Limb (tissue), 2 donors: ENCODE data around the gene SV2B.

Experiments
- DNase-seq, 2 donors: peaks; one replicate each; pipeline ENCODE4 v3.0.0-alpha.2; 2016; ENCODE audit errors: extremely low spot score in 2 of 2

Gene SV2B

GRCh38 chr15:91228383-91228782 is 128.3 kb downstream of the SV2B start:
- DNase-seq: no peak

DNA sequence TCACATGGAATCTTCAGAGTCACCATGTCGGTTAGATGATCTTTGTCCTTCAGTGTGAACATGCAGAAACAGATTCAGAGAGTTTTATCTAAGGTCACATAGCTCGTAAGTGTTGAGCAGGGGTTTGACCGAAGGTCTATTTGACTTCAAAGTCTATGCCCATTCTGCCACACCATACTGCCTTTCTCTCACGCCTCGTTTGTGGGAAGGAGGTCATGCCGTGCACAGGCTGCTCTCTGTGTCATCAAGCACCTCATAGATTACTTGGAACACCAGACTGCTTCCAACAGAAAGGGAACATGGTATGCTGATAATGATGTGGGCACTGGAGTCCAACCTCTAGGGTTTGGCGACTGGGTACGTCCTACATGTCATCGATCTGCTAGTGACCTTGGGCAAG is 128.8 kb downstream of the SV2B start:
- DNase-seq: no peak

GRCh38 chr15:91231703-91232102 is 131.6 kb downstream of the SV2B start:
- DNase-seq: no peak

- DNase-seq: no peak
Measured at GRCh38 chr15:91234759-91235158, 134.7 kb downstream of the SV2B start.

- DNase-seq: no peak
Measured at GRCh38 chr15:91235376-91235775, 135.3 kb downstream of the SV2B start.

DNA sequence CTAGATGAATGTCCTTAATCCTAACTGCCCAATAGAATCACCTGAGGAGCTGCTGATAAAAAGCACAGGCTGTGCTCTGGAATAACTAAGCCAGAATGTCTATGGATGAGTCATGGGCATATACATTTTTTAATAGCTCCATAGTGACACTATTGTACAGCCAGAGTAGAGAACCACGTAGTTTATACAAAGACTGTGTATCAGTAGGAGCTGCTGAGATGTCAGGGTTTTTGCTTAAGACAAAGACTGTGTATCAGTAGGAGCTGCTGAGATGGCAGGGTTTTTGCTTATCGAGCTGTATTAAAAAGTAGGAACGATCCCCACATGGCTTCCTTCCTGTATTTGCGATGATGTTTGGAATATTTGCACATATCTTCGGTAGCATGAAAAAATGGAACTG is 137.4 kb downstream of the SV2B start:
- DNase-seq: no peak

GRCh38 chr15:91238644-91239425 is 138.8 kb downstream of the SV2B start:
- DNase-seq: no peak

GRCh38 chr15:91243826-91244225 is 143.8 kb downstream of the SV2B start:
- no peak for DNase-seq

DNA sequence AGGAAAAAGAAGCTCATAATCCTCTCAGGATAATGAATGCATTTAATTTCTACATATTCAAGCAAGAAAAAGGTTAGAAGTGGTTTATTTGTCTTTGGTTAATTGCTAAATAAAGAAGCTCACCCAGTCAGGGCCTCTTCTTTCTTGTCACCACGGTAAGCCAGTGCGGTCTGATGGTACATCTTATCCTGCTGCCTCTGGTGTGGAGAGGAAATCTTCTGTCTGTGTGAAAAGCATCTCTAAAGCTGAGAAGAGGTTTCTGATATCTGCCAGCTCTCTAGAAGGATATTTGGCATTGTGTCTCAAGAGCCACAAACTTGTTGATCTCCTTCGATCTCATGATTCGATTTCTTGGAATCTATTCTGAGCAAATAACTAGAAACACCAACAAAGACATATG is 144.9 kb downstream of the SV2B start:
- no peak for DNase-seq

DNA sequence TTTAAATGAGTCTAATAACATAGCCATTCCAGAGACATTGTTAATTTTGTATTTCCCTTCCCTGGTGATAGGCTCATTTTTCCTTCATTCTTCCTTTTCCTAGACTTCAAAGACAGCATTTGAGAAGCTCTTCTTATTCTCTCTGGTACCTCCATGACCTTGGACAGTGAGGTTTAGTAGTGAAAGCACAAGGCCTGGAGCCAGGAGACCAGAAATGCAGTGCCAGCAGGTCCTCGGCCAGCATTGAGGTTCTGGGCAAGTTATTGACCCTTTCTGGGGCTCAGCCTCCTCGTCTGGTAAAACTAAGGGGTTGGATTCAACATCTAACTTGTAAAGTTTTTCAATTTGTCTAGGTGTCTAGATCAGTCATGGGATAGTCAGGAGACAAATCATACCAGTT is 146.9 kb downstream of the SV2B start:
- no peak for DNase-seq

DNA sequence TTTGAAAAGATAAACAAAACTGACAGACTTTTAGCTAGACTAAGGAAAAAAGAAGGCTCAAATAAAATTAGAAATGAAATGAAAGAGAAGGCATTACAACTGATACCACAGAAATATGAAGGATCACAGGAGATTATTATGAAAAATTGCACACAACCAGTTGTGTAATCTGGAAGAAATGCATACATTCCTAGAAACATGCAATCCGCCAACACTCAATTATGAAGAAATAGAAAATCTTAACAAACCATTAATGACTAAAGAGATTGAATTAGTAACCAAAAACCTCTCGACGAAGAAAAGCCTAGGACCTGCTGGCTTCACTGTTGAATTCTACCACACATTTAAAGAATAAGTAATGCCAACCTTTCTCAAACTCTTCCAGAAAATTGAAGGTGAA is 149.5 kb downstream of the SV2B start:
- no peak for DNase-seq

- no peak for DNase-seq
Measured at GRCh38 chr15:91252322-91252721, 152.3 kb downstream of the SV2B start.

GRCh38 chr15:91252756-91253155 is 152.7 kb downstream of the SV2B start:
- DNase-seq: no peak

GRCh38 chr15:91253605-91254004 is 153.5 kb downstream of the SV2B start:
- no peak for DNase-seq

DNA sequence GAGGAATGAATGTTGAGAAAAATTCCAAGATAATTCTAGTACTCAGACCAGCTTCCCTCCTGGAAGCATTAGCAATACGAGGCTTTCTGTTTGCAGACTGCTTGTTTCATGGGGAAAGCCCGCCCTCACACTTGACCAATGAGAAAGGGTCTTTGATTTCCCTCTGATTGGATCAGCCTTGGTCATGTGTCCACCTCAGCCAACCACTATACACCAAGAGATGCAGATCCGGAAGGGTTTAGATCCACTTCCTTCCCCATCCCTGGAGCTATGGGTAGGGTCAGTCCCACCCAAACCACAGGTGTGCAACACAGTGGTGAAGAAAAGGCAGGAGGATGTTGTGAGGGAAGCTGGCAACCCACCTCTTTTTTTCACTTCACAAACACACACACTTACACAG is 154.7 kb downstream of the SV2B start:
- DNase-seq: no peak

GRCh38 chr15:91255670-91256192 is 155.7 kb downstream of the SV2B start:
- no peak for DNase-seq

DNA sequence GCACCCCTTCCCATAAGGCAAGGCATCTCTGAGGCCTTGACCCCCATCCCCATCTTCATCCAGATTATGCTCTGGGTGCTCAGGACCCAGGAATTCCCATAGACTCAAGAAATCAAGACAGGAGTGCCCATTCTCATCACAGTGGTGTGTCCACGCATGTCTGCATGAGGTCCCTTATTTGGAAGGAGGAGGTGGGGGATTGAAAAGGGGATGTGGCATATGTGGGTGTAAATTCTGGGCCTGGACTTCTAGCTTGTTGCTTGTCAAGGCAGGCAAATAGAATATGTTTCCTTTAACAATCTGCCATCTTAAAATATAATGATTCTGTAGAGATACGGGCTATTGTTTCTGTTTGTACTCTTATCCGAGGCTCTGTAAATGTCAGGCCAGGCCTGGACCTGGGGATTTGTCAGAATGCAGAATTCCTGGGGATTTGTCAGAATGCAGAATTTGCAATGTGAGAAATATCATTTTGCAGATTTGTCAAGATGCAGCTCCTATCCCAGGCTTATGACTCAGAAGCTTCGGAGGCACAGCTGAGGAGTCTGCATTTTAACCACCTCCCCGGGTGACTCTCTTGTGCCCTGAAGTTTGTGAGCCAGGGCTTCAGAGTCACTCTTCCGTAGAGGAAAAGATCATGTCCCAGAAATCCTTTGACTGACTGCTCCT is 157.8 kb downstream of the SV2B start:
- DNase-seq: no peak

GRCh38 chr15:91258415-91258759 is 158.3 kb downstream of the SV2B start:
- no peak for DNase-seq

DNA sequence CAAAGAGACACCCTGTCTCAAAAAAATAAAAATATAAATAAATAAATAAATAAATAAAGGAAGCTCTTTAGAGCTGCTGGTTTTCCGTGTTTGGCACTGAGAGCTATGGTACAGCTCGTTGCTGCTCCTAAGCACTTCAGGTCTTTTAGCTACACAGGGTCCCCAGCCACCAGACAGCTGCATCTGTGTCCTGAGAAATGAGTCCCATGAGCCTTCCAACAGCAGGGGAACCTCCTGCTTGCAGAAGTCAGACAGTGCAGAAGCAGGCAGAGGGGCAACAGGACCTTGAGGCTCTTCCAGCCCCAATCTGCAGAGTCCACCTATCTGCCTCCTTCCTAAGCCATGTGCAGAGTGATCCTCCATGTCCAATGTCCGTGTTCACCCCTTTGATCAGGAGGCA is 159.0 kb downstream of the SV2B start:
- no peak for DNase-seq

DNA sequence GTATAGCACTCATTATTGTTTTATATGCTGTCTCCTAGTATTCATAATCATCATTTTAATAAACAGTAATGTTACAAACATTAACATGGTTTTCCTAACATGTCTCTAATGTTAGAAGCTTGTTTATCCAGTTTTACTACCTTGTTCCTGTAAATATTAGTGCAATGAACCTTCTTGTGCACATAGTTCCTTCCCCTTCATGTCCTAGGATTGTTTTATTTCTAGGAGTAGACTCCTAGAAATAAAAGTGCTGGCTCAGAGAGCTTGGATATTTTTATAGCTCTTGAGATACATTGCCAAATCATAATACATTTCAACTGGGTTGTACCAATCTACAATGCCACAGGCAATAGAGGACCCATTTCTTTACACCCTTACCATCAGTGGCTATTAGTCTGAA is 161.3 kb downstream of the SV2B start:
- DNase-seq: no peak

DNA sequence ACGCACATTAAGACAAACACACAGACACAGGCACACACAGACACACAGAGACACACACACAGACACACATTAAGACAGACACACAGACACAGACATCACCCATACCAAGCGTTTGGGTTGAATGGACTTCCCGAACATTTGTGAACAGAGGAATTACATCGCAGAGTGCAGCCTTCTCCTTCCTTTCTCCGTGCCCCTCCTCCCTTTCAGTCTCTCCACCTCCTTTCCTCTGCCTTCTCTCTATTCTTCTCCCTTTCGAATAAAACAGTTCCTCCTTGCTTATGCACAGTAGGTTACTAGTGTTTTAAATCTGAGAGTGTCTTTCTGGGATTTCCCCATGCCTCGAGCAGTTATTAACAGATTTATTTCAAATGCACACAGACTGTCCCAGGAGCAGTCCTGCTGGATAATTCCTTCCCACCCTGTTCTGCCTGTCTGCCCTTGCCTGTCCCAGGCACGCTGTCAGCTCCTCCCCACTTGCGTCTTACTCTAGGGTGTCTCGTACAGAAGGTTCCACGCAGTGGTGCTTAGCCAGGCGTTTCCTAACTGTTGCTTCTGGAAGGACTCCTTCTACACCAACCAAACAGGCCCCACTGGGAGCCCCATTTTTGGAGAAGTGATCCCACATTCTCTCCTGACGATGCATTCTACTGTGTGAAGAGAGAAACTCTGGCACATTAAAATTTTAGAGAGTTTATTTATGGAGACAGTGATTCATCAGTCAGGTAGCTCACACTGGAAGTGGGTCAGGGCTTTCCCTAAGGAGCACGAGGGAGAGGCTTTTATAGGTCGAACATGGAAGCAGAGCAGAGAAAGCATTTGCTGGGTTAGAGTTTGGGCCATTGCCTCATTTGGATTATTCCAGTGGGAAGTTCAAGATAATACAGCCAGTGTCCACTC is 163.8 kb downstream of the SV2B start:
- no peak for DNase-seq
